K562 (cell line): ENCODE data around the gene SDC1. TPM values are rescaled to one million over a fixed set of nuclear protein-coding genes. Genes with fewer than 3 reads are reported as not detected.

Source experiments
- ATAC-seq: fragments of 200-7000 bp; cut with Tn5 transposase; 3 replicates; pipeline ENCODE4 v1.9.1; 2020; ENCODE audit warnings: moderate library complexity
- BruUV-seq: library from RNA; stranded (reverse); fragments of 400-500 nt; replicated peaks from 2 replicates; lab custom pipeline; 2021; lab: Mats Ljungman, UMichigan
- CTCF ChIA-PET: fragments of 300-600 bp; formaldehyde crosslinking; extraction: SDS; loops from one replicate; lab custom pipeline; 2021; ENCODE audit warnings: low intra/inter-chr PET ratio; lab: Yijun Ruan, JAX
- POLR2A ChIA-PET: fragments of 300-600, 350-650 bp; sonication (Branson Sonifier 250); formaldehyde crosslinking; extraction: SDS; loops from one replicate; lab custom pipeline; 2021; ENCODE audit warnings: antibody characterized with exemption, inconsistent platforms; lab: Yijun Ruan, JAX
- DNase-seq, 4 experiments: peaks; one replicate each; pipeline versions ENCODE4 v3.0.0 to v3.0.0-alpha.2; 2011 to 2018; ENCODE audit warnings: low spot score in 3 of 4, mixed read lengths in 3 of 4; ENCODE audit errors: extremely low read depth in 1 of 4
- FAIRE-seq: peaks from 2 replicates; lab custom pipeline; 2011; peaks lifted over from hg19 to GRCh38; lab: Jason Lieb, UNC
- H2AFZ ChIP-seq: 2 replicates; pipeline ENCODE4 v1.6.0; 2011; ENCODE audit warnings: low read depth, low read length, control low read depth, inconsistent platforms
- H3K27ac ChIP-seq: fragments of 200-600 bp; 3 replicates; pipeline ENCODE4 v1.8.0; 2011; ENCODE audit warnings: low read depth, mild to moderate bottlenecking, control low read depth, inconsistent platforms, low read length, moderate library complexity, mixed read lengths; ENCODE audit errors: extremely low read depth
- H3K27me3 ChIP-seq, 2 experiments: fragments of 300-600 bp in 1 of 2; 2 replicates in 1 of 2; 3 replicates in 1 of 2; pipeline versions ENCODE4 v1.6.0 to v1.8.0; 2011; ENCODE audit warnings: inconsistent platforms in 2 of 2, low read length in 2 of 2, mild to moderate bottlenecking in 1 of 2, mixed read lengths in 1 of 2, moderate library complexity in 1 of 2; ENCODE audit not compliant: control insufficient read depth in 2 of 2, insufficient read depth in 2 of 2
- H3K36me3 ChIP-seq: fragments of 300-600 bp; 3 replicates; pipeline ENCODE4 v1.8.0; 2011; ENCODE audit warnings: mild to moderate bottlenecking, low read length, inconsistent platforms; ENCODE audit not compliant: control insufficient read depth, insufficient read depth
- H3K4me1 ChIP-seq, 2 experiments: fragments of 200-600 bp in 1 of 2; replicated peaks in 1 of 2; 2 replicates in 1 of 2; 3 replicates in 1 of 2; pipeline versions ENCODE4 v1.5.1 to v1.8.0; 2011; ENCODE audit warnings: inconsistent platforms in 2 of 2, low read length in 2 of 2, mild to moderate bottlenecking in 1 of 2, mixed read lengths in 1 of 2, moderate library complexity in 1 of 2; ENCODE audit not compliant: control insufficient read depth in 2 of 2, insufficient read depth in 2 of 2
- H3K4me2 ChIP-seq: 2 replicates; pipeline ENCODE4 v1.6.1; 2011; ENCODE audit warnings: low read length, control low read depth, inconsistent platforms, mixed read lengths; ENCODE audit not compliant: insufficient read depth
- H3K4me3 ChIP-seq: fragments of 200-600 bp; sonication (generic), shearing (Covaris generic); 2 replicates; pipeline ENCODE4 v1.5.1; 2016; ENCODE audit warnings: control low read depth, inconsistent platforms
- H3K79me2 ChIP-seq: fragments of 200-600 bp; 3 replicates; pipeline ENCODE4 v1.8.0; 2011; ENCODE audit warnings: low read length, inconsistent platforms; ENCODE audit not compliant: control insufficient read depth, insufficient read depth
- H3K9ac ChIP-seq, 2 experiments: 2 replicates each; pipeline versions ENCODE4 v1.6.0 to v1.6.1; 2011; ENCODE audit warnings: low read depth in 2 of 2, low read length in 2 of 2, control low read depth in 1 of 2, inconsistent platforms in 1 of 2, mild to moderate bottlenecking in 1 of 2, mixed read lengths in 1 of 2; ENCODE audit not compliant: insufficient read depth in 1 of 2
- H3K9me1 ChIP-seq: one replicate; pipeline ENCODE4 v1.6.0; 2011; ENCODE audit warnings: inconsistent platforms, mild to moderate bottlenecking, low read length, moderate library complexity; ENCODE audit not compliant: control insufficient read depth, insufficient read depth
- H3K9me3 ChIP-seq: replicated peaks from 2 replicates; pipeline ENCODE4 v1.5.1; 2011; ENCODE audit warnings: low read depth, low read length, inconsistent platforms; ENCODE audit not compliant: control insufficient read depth, insufficient read depth
- H4K20me1 ChIP-seq: replicated peaks from 2 replicates; pipeline ENCODE4 v1.6.1; 2011; ENCODE audit warnings: low read length, inconsistent platforms, mixed read lengths; ENCODE audit not compliant: control insufficient read depth, insufficient read depth
- NR2C2 ChIP-seq, 2 experiments: fragments of 200-800 bp in 1 of 2; sonication (Bioruptor generic) in 1 of 2; sonication (generic) in 1 of 2; formaldehyde crosslinking in 1 of 2; IDR thresholded peaks; 2 replicates each; pipeline versions ENCODE4 v1.6.1 to v1.8.0; 2016 to 2022; ENCODE audit warnings: mild to moderate bottlenecking in 1 of 2, missing compliant biosample characterization in 1 of 2, missing genetic modification characterization in 1 of 2, missing genetic modification reagents in 1 of 2
- RBM39 ChIP-seq: fragments of 200-400 bp; formaldehyde crosslinking; optimal IDR thresholded peaks from 2 replicates; pipeline ENCODE3; 2018; ENCODE audit warnings: low read depth, low read length
- ZBTB26 ChIP-seq: fragments of 450-650 bp; formaldehyde crosslinking; IDR thresholded peaks from 2 replicates; pipeline ENCODE4 v1.4.0; 2022; ENCODE audit warnings: missing genetic modification characterization
- ZNF740 ChIP-seq, 3 experiments: fragments of 200-800 bp in 1 of 3; sonication (Bioruptor generic) in 1 of 3; sonication (generic) in 1 of 3; formaldehyde crosslinking in 1 of 3; IDR thresholded peaks; 2 replicates each; pipeline versions ENCODE4 v1.6.1 to v1.8.0; 2016 to 2022; ENCODE audit warnings: mild to moderate bottlenecking in 2 of 3, missing compliant biosample characterization in 2 of 3, missing genetic modification characterization in 2 of 3, missing genetic modification reagents in 1 of 3
- WGBS: fragments of 100-300 bp; shearing (Covaris generic); methylation state at CpG from one replicate; pipeline ENCODE4 v1.1.6; 2016; ENCODE audit warnings: low coverage, mixed read lengths; ENCODE audit not compliant: insufficient coverage; ENCODE audit errors: missing lambda C conversion rate; 5-methylcytosine and 5-hydroxymethylcytosine counted together
- in situ Hi-C: fragments of 300-500 bp; cut with MboI; formaldehyde crosslinking; loops from 4 replicates; pipeline ENCODE4 v1.15.0; 2018; ENCODE audit warnings: inconsistent platforms, mixed read lengths
- intact Hi-C: fragments of 100-400 bp; cut with micrococcal nuclease; formaldehyde crosslinking; loops from 2 replicates; pipeline ENCODE4 v1.14.2; 2022
- polyA plus RNA-seq, 8 experiments: library from polyadenylated mRNA; depleted of rRNA in 4 of 8; stranded (reverse) in 5 of 8; unstranded in 3 of 8; fragments of >200 nt; fragmentation: Nextera tagmentation in 2 of 8; fragmentation: Illumina TruSeq in 1 of 8; extraction: Ambion mirVana in 2 of 8; extraction: Trizol in 1 of 8; gene quantifications; 2 replicates each; pipeline versions ENCODE4 v1.2.1 to v1.2.3, GENCODE V29; 2011 to 2014; ENCODE audit warnings: inconsistent platforms in 1 of 8, missing spikeins in 1 of 8
- total RNA-seq, 7 experiments: library from RNA; depleted of rRNA in 6 of 7; stranded (reverse); fragments of >200 nt in 6 of 7; fragmentation: Illumina TruSeq in 2 of 7; extraction: Trizol in 2 of 7; gene quantifications; 2 replicates each; pipeline versions ENCODE4 v1.2.1 to v1.2.3, GENCODE V29; 2011 to 2021; ENCODE audit warnings: low replicate concordance in 1 of 7
- TF ChIP-seq, protein P1 (sequence below): fragments of 450-650 bp; formaldehyde crosslinking; conservative IDR thresholded peaks from 2 replicates; pipeline ENCODE4 v1.4.0; 2022; ENCODE audit warnings: mild to moderate bottlenecking, missing genetic modification characterization

The SDC1 gene
- total and polyA plus RNA-seq, 9 of the 15 experiments (the other 6 are each of a cell fraction or from before 2014, with no cell fraction given) = 0.06 to 2.7 (median 0.49) TPM

DNA sequence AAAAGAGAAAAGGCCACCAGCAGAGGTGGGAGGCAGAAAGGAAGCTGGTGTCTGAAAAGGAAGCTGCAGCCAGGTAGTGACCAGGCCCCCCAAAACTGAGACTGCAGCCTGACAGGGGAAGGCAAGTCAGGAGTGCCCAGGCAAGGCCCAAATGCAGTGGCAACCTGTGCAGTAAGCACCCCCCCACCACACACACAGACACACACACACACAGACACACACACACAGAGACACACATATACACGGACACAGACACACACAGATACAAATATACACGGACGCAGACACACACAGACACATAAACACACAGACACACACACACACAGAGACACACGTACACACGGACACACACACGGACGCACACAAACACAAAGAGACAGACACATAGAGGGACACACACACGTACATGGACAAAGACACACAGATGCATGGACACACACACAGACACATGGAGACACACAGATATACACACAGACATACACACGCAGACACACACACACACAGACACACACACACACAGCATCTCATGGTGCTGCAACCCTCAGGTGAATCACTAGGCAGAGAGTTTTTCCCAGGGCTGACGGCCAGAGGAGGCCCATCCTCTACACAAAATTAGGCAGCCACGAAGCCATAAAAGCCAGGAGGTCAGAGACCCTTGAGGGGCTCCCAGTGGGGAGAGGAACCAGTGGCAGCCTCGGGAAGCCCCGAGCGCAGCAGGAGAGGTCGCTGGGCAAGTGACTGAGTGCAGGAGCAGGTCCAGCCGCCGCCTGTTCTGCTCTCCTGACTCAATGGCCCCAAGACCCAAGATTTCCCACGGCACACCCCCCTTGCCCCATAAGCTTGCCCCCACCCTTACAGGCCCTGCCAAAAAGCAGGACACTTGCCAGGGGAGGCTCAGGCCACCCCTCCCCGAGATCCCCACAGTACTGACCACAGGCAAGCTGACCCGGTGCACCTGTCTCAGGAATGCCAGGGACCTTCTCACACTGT is 6.3 kb downstream of the SDC1 start:
- ATAC-seq (no peak), DNase-seq (no peak), FAIRE-seq (no peak)
- H3K9ac ChIP-seq = no peak overlapping the region; a peak in 1 of 4 replicates
- no peak overlapping the region for H3K27ac ChIP-seq
- H3K4me1 ChIP-seq = peaks cover 0 to 13% of the 10 kb centered on the region in 2 experiments; a peak in 2 of 5 replicates
- H3K4me3 ChIP-seq = no peak overlapping the region
- POLR2A ChIA-PET = interaction anchor here (1.0 kb wide), 1 partner anchor 17 kb away, joined by 3 read pairs; no protein-coding TSS in a partner anchor
- intact Hi-C loops (no loop called here), in situ Hi-C loops (no loop called here)
- BruUV-seq = no TSS peak
- no peaks in the 10 kb centered on the region for H4K20me1 ChIP-seq
- no peak overlapping the region for H2AFZ ChIP-seq
- no peaks in the 10 kb centered on the region for H3K36me3 ChIP-seq
- H3K79me2 ChIP-seq = no peaks in the 10 kb centered on the region
- CTCF ChIA-PET = no interaction called here
- H3K4me2 ChIP-seq = no peak overlapping the region
- H3K9me1 ChIP-seq = no peaks in the 10 kb centered on the region
- H3K27me3 ChIP-seq = peaks cover 12 to 47% of the 10 kb centered on the region in 2 experiments; a peak in 3 of 5 replicates
- TF ChIP-seq, protein P1, sequence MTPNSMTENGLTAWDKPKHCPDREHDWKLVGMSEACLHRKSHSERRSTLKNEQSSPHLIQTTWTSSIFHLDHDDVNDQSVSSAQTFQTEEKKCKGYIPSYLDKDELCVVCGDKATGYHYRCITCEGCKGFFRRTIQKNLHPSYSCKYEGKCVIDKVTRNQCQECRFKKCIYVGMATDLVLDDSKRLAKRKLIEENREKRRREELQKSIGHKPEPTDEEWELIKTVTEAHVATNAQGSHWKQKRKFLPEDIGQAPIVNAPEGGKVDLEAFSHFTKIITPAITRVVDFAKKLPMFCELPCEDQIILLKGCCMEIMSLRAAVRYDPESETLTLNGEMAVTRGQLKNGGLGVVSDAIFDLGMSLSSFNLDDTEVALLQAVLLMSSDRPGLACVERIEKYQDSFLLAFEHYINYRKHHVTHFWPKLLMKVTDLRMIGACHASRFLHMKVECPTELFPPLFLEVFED (CRISPR knock-in tag) = 0 out of 2 replicates have a peak, but pooled peaks have one; percentile 12
- TF ChIP-seq RBM39 (no peak), ZNF740 (CRISPR knock-in tag; IDR thresholded peaks at IDR 0.05) (peak; percentile 78), ZNF740 (tag; IDR thresholded peaks at IDR 0.05) (no peak), NR2C2 (CRISPR knock-in tag; IDR thresholded peaks at IDR 0.05) (no peak), NR2C2 (tag; IDR thresholded peaks at IDR 0.05) (no peak), ZBTB26 (0 out of 2 replicates have a peak, but pooled peaks have one; percentile 27)
- H3K9me3 ChIP-seq = no peaks in the 10 kb centered on the region
- WGBS = 16% methylated on average over 18 of the region's 20 CpGs
